Measurements from ENCODE around the gene TNNI2.

The TNNI2 gene

DNA sequence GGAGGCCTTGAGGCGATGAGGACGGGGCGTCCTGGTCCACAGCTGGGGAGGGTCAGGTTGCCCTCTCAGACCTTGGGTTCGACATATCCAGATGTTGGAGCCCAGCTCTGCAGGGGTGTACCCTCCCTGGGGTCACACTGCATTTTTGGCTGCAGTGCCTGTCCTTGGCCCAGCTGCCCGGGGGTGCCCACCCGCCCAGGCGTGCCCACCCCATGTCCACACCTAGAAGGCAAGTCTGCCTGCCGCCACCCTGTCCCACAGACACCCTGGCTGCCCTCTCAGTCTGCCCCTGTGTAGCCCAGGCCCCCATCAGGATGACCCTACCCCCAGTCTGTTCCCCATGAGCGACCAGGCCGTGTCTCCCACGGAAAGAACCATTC, 17.1 kb downstream of the TNNI2 start:
- DNase-seq = no peak
- Histone ChIP-seq H3K4me3 (no peak overlapping the region), H3K9me3 (no peaks in the 10 kb centered on the region), H3K27me3 (no peaks in the 10 kb centered on the region), H3K4me1 (no peaks in the 10 kb centered on the region), H3K27ac (no peak overlapping the region), H3K36me3 (no peaks in the 10 kb centered on the region)
- intact Hi-C loops (cut with DNase I; ENCODE audit: low total_unique reads) = no loop called here
- TF ChIP-seq, protein P1, sequence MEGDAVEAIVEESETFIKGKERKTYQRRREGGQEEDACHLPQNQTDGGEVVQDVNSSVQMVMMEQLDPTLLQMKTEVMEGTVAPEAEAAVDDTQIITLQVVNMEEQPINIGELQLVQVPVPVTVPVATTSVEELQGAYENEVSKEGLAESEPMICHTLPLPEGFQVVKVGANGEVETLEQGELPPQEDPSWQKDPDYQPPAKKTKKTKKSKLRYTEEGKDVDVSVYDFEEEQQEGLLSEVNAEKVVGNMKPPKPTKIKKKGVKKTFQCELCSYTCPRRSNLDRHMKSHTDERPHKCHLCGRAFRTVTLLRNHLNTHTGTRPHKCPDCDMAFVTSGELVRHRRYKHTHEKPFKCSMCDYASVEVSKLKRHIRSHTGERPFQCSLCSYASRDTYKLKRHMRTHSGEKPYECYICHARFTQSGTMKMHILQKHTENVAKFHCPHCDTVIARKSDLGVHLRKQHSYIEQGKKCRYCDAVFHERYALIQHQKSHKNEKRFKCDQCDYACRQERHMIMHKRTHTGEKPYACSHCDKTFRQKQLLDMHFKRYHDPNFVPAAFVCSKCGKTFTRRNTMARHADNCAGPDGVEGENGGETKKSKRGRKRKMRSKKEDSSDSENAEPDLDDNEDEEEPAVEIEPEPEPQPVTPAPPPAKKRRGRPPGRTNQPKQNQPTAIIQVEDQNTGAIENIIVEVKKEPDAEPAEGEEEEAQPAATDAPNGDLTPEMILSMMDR (IDR thresholded peaks at IDR 0.05) = no peak

DNA sequence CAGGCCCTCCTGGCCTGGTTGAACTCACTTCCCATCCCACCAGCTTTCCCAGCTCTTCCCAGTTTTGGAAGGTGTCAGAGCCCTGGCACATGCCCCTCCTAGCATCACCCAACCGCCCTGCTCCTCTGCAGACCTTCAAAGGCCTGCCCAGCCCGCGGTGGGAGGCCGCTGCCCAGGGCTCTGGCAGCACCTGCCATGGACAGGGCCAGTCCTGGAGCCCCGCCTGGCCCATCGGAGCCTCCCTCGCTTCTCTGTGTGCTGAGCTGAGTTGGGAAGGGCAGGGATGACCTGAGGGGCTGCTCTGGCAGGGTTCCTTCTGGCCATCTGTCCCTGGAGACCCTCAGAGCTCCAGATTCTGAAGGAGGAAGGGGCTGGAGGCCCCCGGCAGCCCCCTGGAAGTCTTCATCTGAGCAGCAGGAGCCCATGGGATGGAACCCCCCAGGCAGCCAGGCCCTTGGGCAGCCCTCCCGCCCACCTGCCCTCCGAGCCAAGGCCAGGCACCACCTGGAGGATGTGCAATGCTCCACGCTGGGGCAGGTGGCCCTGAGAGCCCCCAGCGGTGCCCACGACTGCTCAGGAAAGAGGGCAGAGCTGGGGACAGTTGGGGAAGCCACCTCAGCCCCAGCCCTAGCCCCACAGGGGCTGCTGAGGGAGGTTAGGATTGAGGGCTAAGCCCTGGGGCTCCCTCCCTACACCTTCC, 17.7 kb downstream of the TNNI2 start:
- intact Hi-C loops (cut with DNase I; ENCODE audit: low total_unique reads) = no loop called here
- DNase-seq = no peak
- Histone ChIP-seq H3K9me3 (no peaks in the 10 kb centered on the region), H3K27ac (no peak overlapping the region), H3K4me3 (no peak overlapping the region), H3K36me3 (no peaks in the 10 kb centered on the region), H3K4me1 (no peaks in the 10 kb centered on the region), H3K27me3 (no peaks in the 10 kb centered on the region)
- TF ChIP-seq, protein P1 (IDR thresholded peaks at IDR 0.05) = no peak

DNA sequence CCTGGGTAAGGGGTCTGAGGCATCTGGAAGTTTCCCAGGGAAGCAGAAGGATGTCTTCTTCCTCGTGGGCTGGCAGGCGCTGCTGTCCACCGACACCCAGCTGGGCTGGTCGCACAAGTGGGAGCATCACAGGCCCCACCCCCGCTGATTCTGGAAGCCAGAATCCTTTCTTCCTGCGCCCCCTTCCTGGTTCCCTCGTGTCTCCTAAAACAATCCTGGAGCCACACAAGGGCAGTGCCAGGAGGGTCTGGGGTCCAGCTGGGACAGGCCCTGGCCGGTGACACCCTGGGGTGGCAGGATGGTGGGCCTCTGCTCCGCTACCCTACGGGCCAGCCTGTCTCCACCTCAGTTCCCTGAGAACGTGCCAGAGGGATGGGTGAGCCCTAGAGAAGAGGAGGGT, 18.3 kb downstream of the TNNI2 start:
- TF ChIP-seq, protein P1 (IDR thresholded peaks at IDR 0.05) = no peak
- no peaks in the 10 kb centered on the region for H3K27me3 ChIP-seq
- H3K9me3 ChIP-seq = no peaks in the 10 kb centered on the region
- no peak overlapping the region for H3K27ac ChIP-seq
- intact Hi-C loops (cut with DNase I; ENCODE audit: low total_unique reads) = no loop called here
- H3K36me3 ChIP-seq = no peaks in the 10 kb centered on the region
- no peak overlapping the region for H3K4me3 ChIP-seq
- H3K4me1 ChIP-seq = no peaks in the 10 kb centered on the region
- DNase-seq = no peak

DNA sequence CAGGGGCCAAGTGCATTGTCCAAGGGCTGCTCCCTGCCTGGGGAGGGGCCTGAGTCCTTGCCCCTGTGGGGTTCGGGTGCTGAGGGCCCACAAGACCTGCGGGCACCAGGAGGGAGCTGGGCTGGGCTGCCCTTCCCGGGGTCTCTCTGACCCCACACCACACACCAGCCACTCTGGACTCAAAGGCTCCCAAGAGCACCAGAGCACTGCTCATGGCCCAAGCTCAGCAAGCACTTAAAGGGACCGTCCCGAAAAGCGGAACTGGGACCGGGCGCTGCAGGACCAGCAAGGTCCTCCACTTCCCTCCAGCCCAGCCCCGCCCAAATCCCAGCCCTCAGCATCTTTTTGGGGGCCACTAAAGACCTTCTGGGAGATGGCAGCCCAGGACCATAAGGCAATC, 19.4 kb downstream of the TNNI2 start:
- TF ChIP-seq, protein P1 (IDR thresholded peaks at IDR 0.05) = no peak
- no peak overlapping the region for H3K27ac ChIP-seq
- H3K4me3 ChIP-seq = no peak overlapping the region
- intact Hi-C loops (cut with DNase I; ENCODE audit: low total_unique reads) = no loop called here
- no peaks in the 10 kb centered on the region for H3K36me3 ChIP-seq
- no peak for DNase-seq
- no peaks in the 10 kb centered on the region for H3K27me3 ChIP-seq
- peaks cover 0 to 7% (median 5%) of the 10 kb centered on the region in 4 donors for H3K4me1 ChIP-seq
- H3K9me3 ChIP-seq = no peaks in the 10 kb centered on the region

DNA sequence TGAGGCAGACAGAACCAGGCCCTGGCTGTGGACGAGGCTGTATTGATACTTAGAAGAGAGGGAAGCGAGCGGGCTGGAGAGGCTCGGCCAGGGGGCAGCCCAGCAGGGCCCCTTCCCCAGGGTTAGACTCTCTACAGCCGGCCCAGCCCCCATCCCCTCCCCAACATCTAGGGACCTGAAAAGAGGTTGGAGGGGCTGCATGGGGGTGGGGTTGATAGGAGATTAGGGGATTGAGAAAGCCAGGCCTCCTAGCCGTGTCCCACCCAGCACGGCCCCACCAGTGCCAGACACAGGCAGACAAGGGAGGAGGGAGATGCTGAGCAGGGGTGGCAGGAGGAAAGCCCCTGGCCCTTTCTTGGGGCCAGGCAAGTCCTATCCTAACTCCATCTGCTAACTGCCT, 19.8 kb downstream of the TNNI2 start:
- TF ChIP-seq, protein P1 (IDR thresholded peaks at IDR 0.05) = no peak
- Histone ChIP-seq H3K9me3 (no peaks in the 10 kb centered on the region), H3K4me3 (no peak overlapping the region), H3K36me3 (no peaks in the 10 kb centered on the region), H3K27me3 (no peaks in the 10 kb centered on the region), H3K27ac (no peak overlapping the region), H3K4me1 (peaks cover 0 to 11% (median 8%) of the 10 kb centered on the region in 4 donors)
- no peak for DNase-seq
- intact Hi-C loops (cut with DNase I; ENCODE audit: low total_unique reads) = no loop called here

DNA sequence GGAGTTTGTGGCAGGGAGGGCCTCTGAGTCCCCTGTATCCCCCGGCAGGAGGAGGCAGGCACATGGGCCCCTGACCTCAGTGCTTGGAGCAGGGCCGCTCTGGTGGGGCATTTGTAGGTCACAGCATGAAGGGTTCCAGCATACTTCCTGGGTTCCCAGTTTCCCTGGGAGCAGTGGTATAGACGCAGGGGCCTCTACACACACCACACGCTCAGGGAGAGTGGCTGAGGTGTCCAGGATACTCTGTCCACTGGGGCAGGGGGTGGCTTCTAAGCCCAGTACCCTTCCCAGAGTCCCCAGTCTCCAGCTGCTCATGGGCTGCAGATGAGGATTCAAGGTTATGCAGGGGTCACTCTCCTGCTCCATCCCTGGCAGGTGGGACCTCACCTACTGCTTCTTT, 20.2 kb downstream of the TNNI2 start:
- DNase-seq = no peak
- Histone ChIP-seq H3K4me1 (peaks cover 0 to 16% (median 13%) of the 10 kb centered on the region in 4 donors), H3K36me3 (no peaks in the 10 kb centered on the region), H3K9me3 (no peaks in the 10 kb centered on the region), H3K27me3 (no peaks in the 10 kb centered on the region), H3K4me3 (no peak overlapping the region), H3K27ac (no peak overlapping the region)
- TF ChIP-seq, protein P1 (IDR thresholded peaks at IDR 0.05) = no peak
- intact Hi-C loops (cut with DNase I; ENCODE audit: low total_unique reads) = no loop called here

All from tibial artery (tissue), 4 donors.